Stimulated activated naive CD4-positive, alpha-beta T cell (primary cell): ENCODE measurements around the gene ZNF223.

Experiments used
- DNase-seq, 6 experiments: peaks; one replicate each; lab custom pipeline; 2025; lab: John Stamatoyannopoulos, UW

The ZNF223 gene

GRCh38 chr19:44051650-44052402 lies at the start of gene ZNF223:
Gene ZNF223, plus strand, starts transcription at chr19:44052036. Its CDS starts 3,141 bp downstream, at chr19:44055177.
- peak; percentile 1 to 75 (median 46) for DNase-seq

GRCh38 chr19:44002212-44002565 lies 49.6 kb upstream of the ZNF223 start:
- no peak for DNase-seq

DNA sequence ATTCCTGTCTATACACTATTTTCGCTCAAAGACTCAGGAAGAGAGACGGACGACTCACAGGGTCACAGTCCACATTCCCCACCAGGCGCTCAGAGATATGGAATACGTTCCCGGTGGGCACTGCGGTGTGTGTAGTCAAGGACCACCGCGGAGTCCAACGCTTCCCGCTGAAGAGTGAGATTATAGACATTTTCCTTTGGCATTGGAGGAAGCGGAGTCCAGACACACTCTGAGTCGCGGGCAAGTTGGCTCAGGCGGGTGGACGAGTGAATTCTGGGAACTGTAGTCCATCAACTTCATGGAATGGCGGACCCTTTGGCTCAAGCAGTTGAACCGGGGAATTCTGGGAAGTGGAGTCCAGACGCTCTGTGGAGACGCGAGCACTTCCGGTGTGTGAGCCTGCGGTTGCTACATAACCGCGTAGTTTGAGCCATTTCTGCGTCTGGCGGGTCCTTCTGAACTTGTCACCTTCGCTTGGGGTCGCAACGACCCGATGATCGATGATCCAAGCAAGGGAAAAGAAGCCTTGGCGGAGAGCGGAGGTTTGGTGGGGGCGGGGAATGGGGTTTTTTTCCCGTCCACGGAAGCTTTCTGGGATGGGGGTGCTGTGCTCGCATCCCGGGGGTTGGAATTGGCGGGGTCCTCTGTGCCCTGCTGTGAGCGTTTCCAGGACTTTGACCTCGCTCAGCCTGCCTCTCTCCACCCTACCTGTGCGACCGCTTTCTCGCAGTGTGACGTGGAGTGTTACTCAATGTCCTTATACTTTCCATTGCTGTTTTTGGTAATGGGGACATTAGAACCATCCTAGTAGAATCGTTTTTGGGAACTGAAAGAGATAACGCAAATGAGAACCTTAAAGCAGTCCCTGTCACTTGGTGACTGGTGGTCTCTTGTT lies 49.0 kb upstream of the ZNF223 start, which contains the start of gene ZNF230:
ZNF230 (plus strand) TSS at position 392 of the 895 bp plus-strand sequence. CDS start 4,122 bp downstream, outside the sequence.
- peak; percentile 51 to 81 (median 74) for DNase-seq

GRCh38 chr19:44003461-44004009 lies 48.3 kb upstream of the ZNF223 start:
- peak in 2 of 6 experiments; percentile 7 to 18 for DNase-seq

DNA sequence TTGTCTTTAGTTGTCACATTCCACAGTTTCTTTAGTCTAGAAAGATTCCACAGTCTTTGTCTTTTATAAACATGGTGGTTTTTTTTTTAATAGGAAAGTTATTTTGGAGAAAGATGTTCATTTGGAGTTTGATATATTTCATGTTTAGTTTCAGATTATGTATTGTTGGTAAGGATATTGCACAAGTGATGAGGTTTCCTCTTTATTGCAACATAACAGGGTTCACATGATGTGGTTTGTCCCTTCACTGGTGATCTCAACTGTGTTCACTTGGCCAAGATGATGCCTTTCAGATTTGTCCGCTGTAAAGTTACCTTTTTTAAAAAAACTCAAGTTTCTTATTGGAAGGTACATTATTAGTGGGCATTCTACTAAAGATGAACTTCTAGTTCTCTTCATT lies 45.9 kb upstream of the ZNF223 start:
- DNase-seq, result no peak

DNA sequence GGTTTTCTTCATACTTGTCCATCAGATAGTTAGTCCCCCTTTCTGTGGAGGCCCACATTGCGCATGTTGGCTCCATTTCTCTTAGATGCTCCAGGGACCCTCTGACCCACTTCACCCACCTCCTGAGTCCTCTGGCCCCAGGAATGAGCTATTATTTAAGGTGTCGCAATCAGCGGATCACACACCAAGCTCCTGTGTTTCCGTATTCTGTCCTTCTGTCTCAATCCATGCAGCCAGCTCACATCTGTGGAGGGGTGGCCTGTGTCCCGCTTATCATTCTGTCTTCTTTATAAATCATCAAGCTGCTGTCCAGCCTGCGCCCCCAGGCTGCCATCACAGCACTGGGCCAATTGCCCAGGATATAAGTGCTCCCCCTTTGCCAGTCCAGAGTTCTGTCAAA lies 44.4 kb upstream of the ZNF223 start:
- no peak for DNase-seq

DNA sequence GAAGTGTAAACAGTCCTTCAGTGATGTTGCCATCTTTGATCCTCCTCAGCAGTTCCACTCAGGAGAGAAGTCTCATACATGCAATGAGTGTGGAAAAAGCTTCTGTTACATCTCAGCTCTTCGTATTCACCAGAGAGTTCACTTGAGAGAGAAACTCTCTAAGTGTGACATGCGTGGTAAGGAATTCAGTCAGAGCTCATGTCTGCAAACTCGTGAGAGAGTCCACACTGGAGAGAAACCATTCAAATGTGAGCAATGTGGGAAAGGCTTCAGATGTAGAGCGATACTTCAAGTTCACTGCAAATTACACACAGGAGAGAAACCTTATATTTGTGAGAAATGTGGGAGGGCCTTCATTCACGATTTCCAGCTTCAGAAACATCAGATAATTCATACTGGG lies 41.4 kb upstream of the ZNF223 start:
- DNase-seq, result peak in 1 of 6 experiments; percentile 3

DNA sequence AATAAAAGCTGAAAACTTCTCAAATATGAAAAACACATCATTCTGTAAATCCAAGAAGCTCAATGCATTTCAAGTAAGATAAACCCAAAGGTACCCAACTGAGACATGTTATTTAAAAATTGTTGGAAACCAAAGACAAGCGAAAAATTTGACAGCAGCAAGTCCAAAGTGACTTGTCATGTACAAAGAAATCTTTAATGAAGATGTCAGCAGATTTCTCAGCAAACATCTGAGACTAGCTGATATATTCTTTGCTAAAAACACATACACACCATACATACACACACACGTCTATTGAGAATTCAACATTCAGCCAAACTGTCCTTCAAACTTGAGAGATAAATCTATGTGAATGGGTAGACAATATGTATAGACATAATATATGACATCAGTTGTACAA lies 32.3 kb upstream of the ZNF223 start:
- no peak for DNase-seq

GRCh38 chr19:44021221-44021620 lies 30.6 kb upstream of the ZNF223 start:
- no peak for DNase-seq

GRCh38 chr19:44024900-44025216 lies 27.0 kb upstream of the ZNF223 start:
- no peak for DNase-seq

DNA sequence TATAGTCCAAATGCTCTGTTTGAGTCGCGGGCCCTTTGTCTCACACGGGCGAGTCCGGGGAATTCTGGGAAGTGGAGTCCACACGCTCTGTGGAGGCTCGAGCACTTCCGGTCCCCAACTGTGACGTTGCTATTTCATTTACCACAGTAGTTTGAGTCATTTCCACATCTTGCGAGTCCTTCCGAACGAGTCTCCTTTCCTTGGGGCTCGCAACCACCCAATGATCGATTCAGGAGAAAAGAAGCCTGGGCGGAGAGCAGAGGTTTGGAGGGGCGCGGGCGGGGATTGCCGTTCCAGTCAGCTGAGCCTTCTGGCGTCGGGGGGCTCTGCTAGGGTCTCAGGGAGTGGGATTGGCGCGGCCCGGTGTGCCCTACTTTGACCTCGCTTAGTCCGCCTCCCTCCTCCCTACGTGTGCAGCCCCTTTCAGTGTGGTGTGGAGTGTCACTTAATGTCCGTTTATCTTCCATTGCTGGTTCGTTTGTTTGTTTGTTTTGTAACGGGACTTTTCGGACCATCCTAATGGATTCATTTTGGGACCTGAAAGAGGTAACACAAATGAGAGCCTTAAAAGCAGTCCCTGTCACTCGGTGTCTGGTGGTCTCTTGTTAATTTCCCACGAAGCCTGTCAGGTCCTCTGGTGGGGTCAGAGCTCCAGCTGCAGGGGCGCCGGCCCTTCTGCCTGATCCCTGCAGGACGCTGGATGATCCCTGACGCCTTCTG lies 26.5 kb upstream of the ZNF223 start, which contains the start of gene ZNF222:
ZNF222 (plus strand) TSS at position 163 of the 720 bp plus-strand sequence; CDS start at position 221, 58 bp downstream.
- peak; percentile 36 to 72 (median 67) for DNase-seq

DNA sequence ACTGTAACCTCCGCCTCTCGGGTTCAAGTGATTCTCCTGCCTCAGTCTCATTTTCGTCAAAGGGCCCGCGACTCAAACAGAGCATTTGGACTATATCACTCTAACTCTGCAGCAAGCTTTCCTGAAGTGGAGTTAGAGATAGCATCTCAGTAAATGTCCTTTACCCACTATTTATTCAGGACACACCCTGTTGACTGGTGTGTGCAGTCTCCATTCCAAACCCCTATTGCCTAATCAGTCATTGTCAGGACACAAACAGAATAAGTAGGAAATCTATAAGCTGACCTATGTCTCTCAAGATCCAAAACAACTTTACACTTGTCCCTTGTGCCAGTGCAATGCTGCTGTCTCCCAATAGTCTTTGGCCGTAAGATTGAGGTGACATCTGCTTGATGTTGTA lies 25.2 kb upstream of the ZNF223 start:
- DNase-seq, result no peak

- DNase-seq, result no peak
Measured at GRCh38 chr19:44032001-44032610, 19.7 kb upstream of the ZNF223 start.

DNA sequence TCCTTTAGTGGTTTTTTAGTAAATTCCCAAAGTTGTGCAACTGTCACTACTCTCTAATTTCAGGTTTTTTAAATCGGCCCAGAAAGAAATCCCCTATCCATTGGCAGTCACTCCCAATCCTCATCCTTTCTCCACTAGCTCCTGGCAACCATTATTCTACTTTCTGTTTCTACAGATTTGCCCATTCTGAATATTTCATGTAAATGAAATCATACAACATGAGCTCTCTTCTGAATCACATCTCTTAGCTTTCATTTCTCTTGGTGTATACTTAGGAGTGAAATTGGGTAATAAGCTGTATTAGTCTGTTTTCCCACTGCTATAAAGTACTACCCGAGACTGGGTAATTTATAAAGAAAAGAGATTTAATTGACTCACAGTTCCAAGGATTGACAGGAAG lies 9.7 kb upstream of the ZNF223 start:
- no peak for DNase-seq

- peak in 3 of 6 experiments; percentile 1 to 4 (median 2) for DNase-seq
Measured at GRCh38 chr19:44050740-44051649, 841 bp upstream of the ZNF223 start.

DNA sequence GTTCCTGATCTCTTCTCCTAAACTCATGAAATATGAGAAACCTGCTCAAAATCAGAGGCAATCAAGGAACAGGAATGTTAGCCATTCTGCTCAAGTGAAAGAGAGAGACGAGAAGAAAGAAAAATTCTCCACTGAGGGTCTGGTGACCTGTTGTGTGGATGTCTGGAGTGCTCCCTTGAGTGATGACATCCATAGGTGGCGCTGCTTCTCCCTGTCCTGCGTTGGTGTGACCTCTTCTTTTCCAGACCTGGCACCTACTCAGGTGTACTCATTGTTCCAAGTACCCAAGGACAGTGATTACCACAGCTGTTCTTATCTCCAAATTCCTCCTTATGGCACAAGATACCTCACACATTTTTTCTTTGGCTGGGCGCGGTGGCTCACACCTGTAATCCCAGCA lies 4.0 kb downstream of the ZNF223 start:
- DNase-seq, result no peak

DNA sequence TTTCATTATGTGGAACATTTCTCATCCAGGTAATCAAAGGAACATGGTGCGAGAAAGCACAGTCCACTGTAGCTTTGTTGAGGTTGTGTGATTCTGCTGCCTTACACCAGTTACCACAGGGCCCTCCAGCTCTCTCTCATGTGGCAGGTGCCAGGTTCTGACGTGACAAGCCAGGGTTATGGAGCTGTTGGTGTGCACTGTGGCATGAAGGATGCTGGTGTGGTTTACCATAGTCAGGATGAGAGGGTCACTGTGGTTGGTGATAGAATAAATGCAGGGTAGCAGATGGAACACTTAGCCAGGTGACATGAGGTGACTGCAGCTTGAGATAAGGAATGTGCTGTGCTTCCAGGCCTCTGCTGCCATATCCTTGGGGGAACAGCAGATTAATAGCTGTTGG lies 7.4 kb downstream of the ZNF223 start:
- DNase-seq, result no peak

DNA sequence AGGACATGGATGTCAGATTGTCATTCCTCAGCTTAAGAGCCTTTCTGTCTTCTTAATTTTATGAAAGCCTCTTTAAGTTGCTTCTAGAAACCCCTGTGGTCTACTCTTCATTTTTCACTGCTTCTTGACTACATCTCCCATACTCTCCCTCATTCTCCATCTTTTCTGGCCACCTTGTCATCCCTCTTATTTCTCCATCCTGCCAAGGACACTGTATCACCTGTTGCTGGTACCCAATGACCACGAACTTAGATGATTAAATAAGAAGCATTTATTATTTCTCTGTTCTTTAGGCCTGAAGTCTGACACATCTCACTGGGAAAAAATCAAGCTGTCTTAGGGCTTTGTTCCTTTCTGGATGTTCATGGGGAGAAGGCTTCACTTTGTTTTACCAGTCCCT lies 9.2 kb downstream of the ZNF223 start:
- DNase-seq, result no peak

GRCh38 chr19:44066305-44066704 lies 14.5 kb downstream of the ZNF223 start:
- DNase-seq, result no peak

GRCh38 chr19:44069415-44069814 lies 17.6 kb downstream of the ZNF223 start:
- no peak for DNase-seq
